Activated T-helper 1 cell treated with anti-CD3 and anti-CD28 coated beads, Interleukin-2, amount 50 U/mL, for 16 hours (primary cell): Measurements from ENCODE around the gene KCND3.
"Not testable (repeated sequence)": the region's sequence is repeated elsewhere in the genome, so short reads cannot be mapped to it uniquely, and the experiment has no call there.

Source experiments
- DNase-seq, 2 donors: peaks; one replicate each; pipeline ENCODE4 v3.0.0-alpha.2; 2020; ENCODE audit warnings: low read depth in 1 of 2, low spot score in 1 of 2

Gene KCND3

GRCh38 chr1:111818081-111818480 is 171.4 kb downstream of the KCND3 start:
- no peak for DNase-seq

DNA sequence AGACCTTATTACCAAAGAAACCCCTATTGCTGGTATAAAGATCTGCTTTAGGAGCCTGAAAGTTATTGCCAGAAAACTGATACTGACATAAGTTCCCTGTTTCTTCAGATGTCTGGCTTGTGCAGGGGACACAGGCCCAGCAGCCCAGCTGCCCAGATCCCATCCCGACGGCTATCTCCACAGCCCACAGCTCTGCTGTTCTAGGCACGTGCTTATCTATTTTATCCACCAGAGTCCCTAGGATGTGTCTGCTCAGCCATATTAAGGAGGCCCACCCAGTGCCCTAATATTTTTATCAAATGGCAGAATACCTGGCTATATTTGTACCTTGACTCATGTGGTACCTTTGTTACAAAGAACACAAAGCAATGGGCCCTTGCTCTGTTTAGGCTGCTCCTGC is 174.8 kb downstream of the KCND3 start:
- no peak for DNase-seq

DNA sequence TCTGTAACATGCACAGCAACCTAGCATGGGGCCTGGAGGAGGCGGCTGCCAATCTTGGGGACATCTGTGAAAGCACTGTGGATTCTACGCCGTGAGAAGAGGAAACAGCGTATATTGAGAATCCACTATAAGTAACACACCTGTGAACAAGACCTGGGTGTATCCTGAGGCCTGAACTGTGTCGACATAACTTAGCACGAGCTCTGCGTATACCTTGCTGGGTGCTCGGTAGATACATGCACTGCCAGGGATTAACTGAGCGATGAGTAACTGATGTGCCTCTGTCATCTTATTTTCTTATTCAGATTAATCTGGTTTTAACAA is 175.2 kb downstream of the KCND3 start:
- DNase-seq = no peak

- DNase-seq = no peak
Measured at GRCh38 chr1:111813440-111814304, 175.8 kb downstream of the KCND3 start.

DNA sequence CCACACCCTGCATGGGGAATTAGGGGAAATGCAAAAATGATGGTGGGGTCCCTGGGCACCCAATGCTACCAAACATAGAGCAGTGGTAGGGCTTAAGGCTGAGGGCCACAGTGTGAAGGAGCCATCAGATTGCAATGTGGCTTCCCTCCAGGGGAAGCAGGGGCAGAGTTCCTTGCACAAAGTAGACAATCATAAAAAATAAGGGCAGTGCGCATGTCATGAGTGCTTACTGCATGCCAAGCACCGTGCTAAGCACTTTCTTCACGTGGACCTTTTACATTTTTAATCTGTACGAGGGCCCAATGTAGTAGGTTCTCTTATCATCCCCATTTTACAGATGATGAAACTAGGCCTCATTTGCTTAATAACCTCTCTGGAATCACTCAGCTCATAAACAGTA is 177.2 kb downstream of the KCND3 start:
- DNase-seq = no peak

- DNase-seq = no peak
Measured at GRCh38 chr1:111811891-111812290, 177.6 kb downstream of the KCND3 start.

- no peak for DNase-seq
Measured at GRCh38 chr1:111805251-111805650, 184.2 kb downstream of the KCND3 start.

GRCh38 chr1:111804776-111805175 is 184.7 kb downstream of the KCND3 start:
- no peak for DNase-seq

- DNase-seq = no peak
Measured at GRCh38 chr1:111803951-111804350, 185.5 kb downstream of the KCND3 start.

GRCh38 chr1:111802984-111803383 is 186.5 kb downstream of the KCND3 start:
- no peak for DNase-seq

GRCh38 chr1:111802110-111802509 is 187.4 kb downstream of the KCND3 start:
- DNase-seq = no peak

DNA sequence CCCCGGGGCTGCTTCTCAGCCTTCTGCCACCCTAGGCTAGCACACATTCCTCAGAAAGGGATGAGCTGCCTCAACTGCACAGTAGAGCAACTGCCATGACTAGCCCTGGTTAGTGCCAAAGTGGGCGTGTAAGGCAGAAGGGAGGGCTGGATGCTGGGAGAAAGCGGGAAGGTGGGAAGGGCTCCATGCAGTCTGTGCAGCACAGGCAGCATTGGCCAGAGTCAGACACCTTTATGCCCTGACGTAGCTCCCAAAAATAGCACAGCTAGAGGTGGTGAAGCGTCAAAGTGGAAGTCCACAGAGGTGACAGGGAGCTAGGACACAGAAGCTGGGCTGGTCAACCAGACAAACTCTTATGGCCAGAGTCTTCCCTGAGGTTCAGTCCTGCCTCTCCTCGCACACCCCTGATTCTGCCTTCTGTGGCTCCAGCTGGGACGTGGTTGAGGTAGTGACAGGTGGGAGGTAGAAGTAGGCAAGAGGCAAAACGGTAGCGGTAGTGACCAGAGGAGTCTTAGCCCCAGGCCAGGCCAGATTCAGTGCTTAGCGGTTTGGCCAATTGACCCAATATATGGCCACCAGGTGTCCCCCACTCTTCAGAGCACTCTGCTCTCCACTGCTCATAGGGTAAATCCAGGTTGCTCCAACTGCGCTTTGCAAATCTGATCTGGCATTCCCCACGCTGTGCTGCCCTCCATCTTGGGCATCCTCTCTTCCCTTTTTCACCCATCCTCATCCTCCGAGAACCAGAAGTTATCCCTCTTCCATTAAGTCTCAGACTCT is 188.2 kb downstream of the KCND3 start:
- DNase-seq = no peak

GRCh38 chr1:111799722-111800121 is 189.7 kb downstream of the KCND3 start:
- DNase-seq = not testable (repeated sequence)

DNA sequence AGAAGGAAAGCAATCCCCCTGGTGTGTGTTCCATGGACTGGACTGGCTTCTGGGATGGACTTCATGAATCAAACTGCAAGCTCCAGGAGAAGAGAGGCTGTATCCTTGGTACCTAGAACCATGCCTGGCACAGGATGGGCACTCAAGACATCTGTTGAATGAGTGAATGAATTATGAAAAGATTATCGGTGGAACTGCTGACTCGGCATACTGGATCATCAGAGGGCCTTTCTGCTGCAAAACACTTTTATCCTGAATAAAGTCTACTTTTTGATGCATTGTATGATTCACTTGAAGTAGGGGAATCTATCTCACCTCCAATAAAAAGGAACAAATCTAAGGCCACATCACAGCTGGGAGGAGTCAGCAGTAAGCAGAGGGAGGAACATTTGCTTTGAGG is 190.9 kb downstream of the KCND3 start:
- DNase-seq = no peak

- no peak for DNase-seq
Measured at GRCh38 chr1:111795401-111795800, 194.1 kb downstream of the KCND3 start.

- no peak for DNase-seq
Measured at GRCh38 chr1:111793923-111794322, 195.5 kb downstream of the KCND3 start.

DNA sequence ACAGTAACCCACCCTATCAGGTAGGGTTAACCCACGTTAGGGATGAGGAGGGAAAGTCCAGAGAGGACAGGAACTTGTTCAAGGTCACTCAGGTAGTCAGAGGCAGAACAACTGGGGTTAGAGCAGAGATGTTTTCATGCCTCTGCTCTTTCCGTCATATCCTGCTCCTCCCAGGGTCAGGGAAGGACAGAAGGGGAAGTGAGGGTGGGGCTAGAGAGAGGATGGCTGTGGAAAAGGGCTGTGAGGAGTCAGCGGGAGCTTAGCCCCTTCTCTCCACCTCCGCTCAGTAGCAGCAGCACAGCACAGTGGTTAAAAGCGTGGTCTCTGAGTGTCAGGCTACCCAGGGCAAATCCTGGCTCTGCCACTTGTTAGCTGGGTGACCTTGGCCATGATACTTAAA is 197.2 kb downstream of the KCND3 start:
- no peak for DNase-seq

DNA sequence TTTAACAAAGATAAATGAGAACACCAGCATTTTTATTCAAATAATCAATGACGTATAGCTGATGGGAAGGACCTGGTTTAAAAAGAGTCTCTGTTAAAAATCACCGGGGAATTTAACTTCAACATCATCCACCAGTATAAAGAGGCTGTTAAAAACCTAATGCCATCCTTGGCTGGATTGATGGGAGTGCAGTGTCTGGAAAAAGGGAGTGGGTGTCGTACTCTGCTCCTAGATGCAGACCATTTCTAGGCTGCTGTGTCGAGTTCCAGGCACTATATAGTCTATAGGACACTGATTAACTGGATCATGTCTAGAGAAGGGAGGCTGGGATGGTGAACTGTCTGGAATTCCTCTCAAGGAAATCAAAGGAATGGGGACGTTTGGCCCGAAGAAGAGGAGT is 197.7 kb downstream of the KCND3 start:
- no peak for DNase-seq

DNA sequence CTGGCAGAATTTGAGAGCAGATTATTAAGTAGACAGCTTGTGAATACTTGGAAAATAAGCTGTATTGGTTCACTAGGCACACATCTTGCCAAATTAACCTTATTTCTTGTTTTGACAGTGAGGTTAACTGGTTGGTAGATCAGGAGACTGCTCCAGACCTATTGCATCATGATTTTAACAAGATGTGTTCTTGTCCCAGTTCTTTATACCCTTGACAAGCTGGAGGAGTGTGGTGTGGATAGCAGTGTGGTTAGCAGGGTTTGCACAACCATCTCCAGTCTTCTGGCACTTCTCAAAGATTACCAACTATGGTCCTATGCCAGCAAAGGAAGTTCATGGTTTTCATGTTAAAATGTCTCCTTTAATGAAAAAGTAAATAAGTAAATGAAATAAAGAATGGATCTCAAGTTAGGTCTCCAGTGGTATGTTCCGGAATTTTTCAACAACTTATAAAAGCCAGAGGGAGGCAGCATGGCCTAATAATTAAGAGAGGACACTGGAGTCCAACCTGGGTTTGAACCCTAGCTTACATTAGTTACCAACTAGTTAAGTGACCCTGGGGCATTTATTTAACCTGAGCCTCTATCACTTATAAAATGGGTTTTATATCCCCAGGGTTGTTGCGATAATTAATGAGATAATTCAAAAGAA is 199.7 kb downstream of the KCND3 start:
- DNase-seq = no peak

GRCh38 chr1:111789142-111789541 is 200.3 kb downstream of the KCND3 start:
- no peak for DNase-seq

DNA sequence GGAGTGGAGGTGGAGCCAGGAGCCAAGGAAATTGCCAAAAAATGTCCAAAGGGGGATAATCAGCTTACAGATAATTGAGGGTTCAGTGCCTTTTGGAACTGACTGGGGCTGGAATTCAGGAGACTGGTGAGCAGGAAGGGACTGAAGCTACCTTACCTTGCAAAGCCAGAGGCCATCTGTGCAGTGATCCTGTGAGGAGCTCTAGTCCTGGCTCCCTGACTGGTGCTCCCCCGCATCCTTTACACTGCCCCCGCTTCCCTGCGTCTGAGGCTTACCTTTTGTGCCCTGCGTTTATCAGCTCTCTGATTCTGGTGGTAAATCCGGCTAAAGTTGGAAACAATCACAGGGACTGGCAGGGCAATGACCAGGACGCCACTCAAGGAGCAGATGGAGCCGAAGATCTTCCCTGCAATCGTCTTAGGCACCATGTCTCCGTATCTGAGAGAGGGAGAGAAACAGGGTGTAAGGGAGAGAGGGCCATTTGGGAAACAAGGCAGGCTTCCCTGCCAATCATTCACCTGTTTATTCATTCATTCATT is 202.7 kb downstream of the KCND3 start:
- no peak for DNase-seq
